A549 treated with DMSO at 1 μM for 4 hours (cell line): ENCODE data around the gene SPDYC. TPM values are rescaled to one million over a fixed set of nuclear protein-coding genes. Genes with fewer than 3 reads are reported as not detected.

Experiments used
- total RNA-seq: library from RNA; stranded (reverse); fragments of 200-300 nt; extraction: Qiagen RNA extraction; gene quantifications from 5 replicates; pipeline ENCODE4 v1.2.3, GENCODE V29; 2022; ENCODE audit warnings: low read depth

Gene SPDYC
- total RNA-seq = not detected in 5 replicates

GRCh38 chr11:65170058-65170534 lies at the start of gene SPDYC:
TSS of gene SPDYC (plus strand) at chr11:65170233. CDS start at chr11:65171358, 1,125 bp downstream.

GRCh38 chr11:65121865-65122696 lies 48.0 kb upstream of the SPDYC start, which contains the start of the genes FAU and MRPL49:
TSS of gene FAU (minus strand) at chr11:65122134. CDS start at chr11:65121813, 321 bp downstream.
TSS of gene MRPL49 (plus strand) at chr11:65122321. CDS start at chr11:65122347, 26 bp downstream.

GRCh38 chr11:65134240-65134951 lies 35.6 kb upstream of the SPDYC start, which contains the start of gene SYVN1:
TSS of gene SYVN1 (minus strand) at chr11:65134519. CDS start at chr11:65133601, 918 bp downstream.

GRCh38 chr11:65181569-65182257 lies 11.7 kb downstream of the SPDYC start, which contains the start of gene CAPN1:
TSS of gene CAPN1 (plus strand) at chr11:65181928. CDS start at chr11:65182702, 774 bp downstream.

Other genes starting within 250 kb of the SPDYC start
- 3.7 to 7.1 TPM (median 5.4 TPM) in 5 replicates for gene PPP2R5B, start 245.5 kb upstream of the SPDYC start, total RNA-seq
- not detected in 5 replicates for gene GPHA2, start 234.3 kb upstream of the SPDYC start, total RNA-seq
- gene MAJIN, start 198.1 kb upstream of the SPDYC start, total RNA-seq = not detected in 5 replicates
- 0.87 to 1.4 TPM (median 1.1 TPM) in 5 replicates for gene BATF2, start 173.3 kb upstream of the SPDYC start, total RNA-seq
- gene ARL2, start 156.1 kb upstream of the SPDYC start, total RNA-seq = 165 to 187 TPM (median 173 TPM) in 5 replicates
- gene SNX15, start 142.8 kb upstream of the SPDYC start, total RNA-seq = 22.2 to 25.0 TPM (median 23.3 TPM) in 5 replicates
- gene SAC3D1, start 129.0 kb upstream of the SPDYC start, total RNA-seq = 41.8 to 56.5 TPM (median 48.8 TPM) in 5 replicates
- not detected in 5 replicates for gene NAALADL1, start 111.7 kb upstream of the SPDYC start, total RNA-seq
- gene CDCA5, start 86.2 kb upstream of the SPDYC start, total RNA-seq = 60.5 to 75.2 TPM (median 71.6 TPM) in 5 replicates
- 28.5 to 35.4 TPM (median 33.5 TPM) in 5 replicates for gene ZFPL1, start 86.0 kb upstream of the SPDYC start, total RNA-seq
- 51.6 to 68.1 TPM (median 56.0 TPM) in 5 replicates for gene VPS51, start 74.0 kb upstream of the SPDYC start, total RNA-seq
- 4.6 to 9.0 TPM (median 6.1 TPM) in 5 replicates for gene TM7SF2, start 58.4 kb upstream of the SPDYC start, total RNA-seq
- gene ZNHIT2, start 52.5 kb upstream of the SPDYC start, total RNA-seq = 13.2 to 23.0 TPM (median 20.9 TPM) in 5 replicates
- 836 to 988 TPM (median 969 TPM) in 5 replicates for gene FAU, start 48.1 kb upstream of the SPDYC start, total RNA-seq
- gene MRPL49, start 47.9 kb upstream of the SPDYC start, total RNA-seq = 76.2 to 80.9 TPM (median 77.4 TPM) in 5 replicates
- 31.0 to 44.6 TPM (median 42.1 TPM) in 5 replicates for gene SYVN1, start 35.7 kb upstream of the SPDYC start, total RNA-seq
- gene CAPN1, start 11.7 kb downstream of the SPDYC start, total RNA-seq = 96.7 to 116 TPM (median 104 TPM) in 5 replicates
- gene POLA2, start 91.7 kb downstream of the SPDYC start, total RNA-seq = 14.1 to 19.3 TPM (median 15.7 TPM) in 5 replicates
- gene CDC42EP2, start 144.6 kb downstream of the SPDYC start, total RNA-seq = 14.5 to 16.5 TPM (median 14.8 TPM) in 5 replicates
- gene DPF2, start 163.6 kb downstream of the SPDYC start, total RNA-seq = 39.6 to 46.0 TPM (median 41.1 TPM) in 5 replicates
- 0.65 to 1.00 TPM (median 0.86 TPM) in 5 replicates for gene TIGD3, start 184.5 kb downstream of the SPDYC start, total RNA-seq
- gene SLC25A45, start 212.4 kb downstream of the SPDYC start, total RNA-seq = 10.5 to 12.9 TPM (median 11.5 TPM) in 5 replicates
- 42.5 to 52.5 TPM (median 51.4 TPM) in 5 replicates for gene FRMD8, start 216.4 kb downstream of the SPDYC start, total RNA-seq